Vagina (tissue), 2 donors: ENCODE data around the gene ZSCAN10. TPM values are rescaled to one million over a fixed set of nuclear protein-coding genes. Genes with fewer than 3 reads are reported as not detected.

Experiments
- DNase-seq, 2 donors: peaks; one replicate each; pipeline ENCODE4 v3.0.0-alpha.2; 2017; ENCODE audit errors: extremely low spot score in 2 of 2
- H3K27ac ChIP-seq: fragments of 200-600 bp; sonication (generic); one replicate; pipeline ENCODE4 v1.5.1; 2019
- H3K27me3 ChIP-seq: fragments of 200-600 bp; sonication (generic); one replicate; pipeline ENCODE4 v1.5.1; 2019
- H3K36me3 ChIP-seq, 2 donors: fragments of 200-600 bp; sonication (generic); one replicate each; pipeline ENCODE4 v1.5.1; 2017 to 2019
- H3K4me1 ChIP-seq: fragments of 200-600 bp; sonication (generic); one replicate; pipeline ENCODE4 v1.5.1; 2019
- H3K4me3 ChIP-seq, 2 donors: fragments of 200-600 bp; sonication (generic); 1 replicate in 1 of 2; 2 replicates in 1 of 2; pipeline ENCODE4 v1.5.1; 2016 to 2019
- H3K9me3 ChIP-seq: fragments of 200-600 bp; sonication (generic); one replicate; pipeline ENCODE4 v1.5.1; 2019
- CTCF ChIP-seq, 3 experiments: fragments of 450-650 bp in 2 of 3; fragments of 200-600 bp in 1 of 3; sonication (generic) in 1 of 3; IDR thresholded peaks; one replicate each; pipeline ENCODE4 v1.5.1; 2017 to 2019; ENCODE audit warnings: antibody characterized with exemption in 3 of 3, mild to moderate bottlenecking in 2 of 3, moderate library complexity in 2 of 3
- POLR2A ChIP-seq, 2 donors: fragments of 450-650 bp; IDR thresholded peaks; one replicate each; pipeline ENCODE4 v1.6.1; 2017; ENCODE audit warnings: antibody characterized with exemption in 2 of 2, mild to moderate bottlenecking in 2 of 2, moderate library complexity in 2 of 2
- POLR2AphosphoS5 ChIP-seq, 2 donors: sonication (generic); formaldehyde crosslinking; IDR thresholded peaks; one replicate each; pipeline ENCODE4 v1.9.0; 2017; ENCODE audit warnings: antibody characterized with exemption in 2 of 2, mild to moderate bottlenecking in 2 of 2, low read depth in 1 of 2; ENCODE audit not compliant: insufficient read depth in 1 of 2
- intact Hi-C: fragments of 100-400 bp; cut with DNase I; formaldehyde crosslinking; loops from one replicate; pipeline ENCODE4 v1.15.1; 2023
- total RNA-seq: library from RNA; depleted of rRNA; stranded (reverse); fragments of >200 nt; gene quantifications from one replicate; pipeline ENCODE4 v1.2.3, GENCODE V29; 2016

ZSCAN10 gene
- total RNA-seq, 1 donor from 2014 or later = not detected

GRCh38 chr16:3138342-3138741, 39.2 kb upstream of the ZSCAN10 start:
- no peak overlapping the region for H3K4me3 ChIP-seq
- peaks cover 20% of the 10 kb centered on the region for H3K4me1 ChIP-seq
- no peak for DNase-seq
- H3K9me3 ChIP-seq = no peaks in the 10 kb centered on the region
- intact Hi-C loops = no loop called here
- H3K36me3 ChIP-seq = peaks cover 0 to 13% of the 10 kb centered on the region in 2 donors
- TF ChIP-seq POLR2A (IDR thresholded peaks at IDR 0.05) (no peak), POLR2AphosphoS5 (IDR thresholded peaks at IDR 0.05; ENCODE audit: insufficient read depth in 1 of 2, low read depth in 1 of 2) (no peak), CTCF (IDR thresholded peaks at IDR 0.05) (no peak)
- no peaks in the 10 kb centered on the region for H3K27me3 ChIP-seq
- H3K27ac ChIP-seq = no peak overlapping the region

DNA sequence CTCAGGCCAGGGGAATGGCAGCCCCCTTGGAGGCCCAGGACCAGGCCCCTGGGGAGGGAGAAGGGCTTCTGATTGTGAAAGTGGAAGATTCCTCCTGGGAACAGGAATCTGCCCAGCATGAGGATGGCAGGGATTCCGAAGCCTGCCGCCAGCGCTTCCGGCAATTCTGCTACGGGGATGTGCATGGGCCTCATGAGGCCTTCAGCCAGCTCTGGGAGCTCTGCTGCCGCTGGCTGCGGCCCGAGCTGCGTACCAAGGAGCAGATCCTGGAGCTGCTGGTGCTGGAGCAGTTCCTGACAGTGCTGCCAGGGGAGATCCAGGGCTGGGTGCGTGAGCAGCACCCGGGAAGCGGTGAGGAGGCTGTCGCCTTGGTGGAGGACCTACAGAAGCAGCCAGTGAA, 38.2 kb upstream of the ZSCAN10 start:
- TF ChIP-seq CTCF (IDR thresholded peaks at IDR 0.05) (no peak), POLR2AphosphoS5 (IDR thresholded peaks at IDR 0.05; ENCODE audit: insufficient read depth in 1 of 2, low read depth in 1 of 2) (no peak), POLR2A (IDR thresholded peaks at IDR 0.05) (no peak)
- H3K9me3 ChIP-seq = no peaks in the 10 kb centered on the region
- H3K4me1 ChIP-seq = peaks cover 24% of the 10 kb centered on the region
- no peak overlapping the region for H3K4me3 ChIP-seq
- peaks cover 0 to 10% of the 10 kb centered on the region in 2 donors for H3K36me3 ChIP-seq
- no peak for DNase-seq
- intact Hi-C loops = no loop called here
- no peak overlapping the region for H3K27ac ChIP-seq
- no peaks in the 10 kb centered on the region for H3K27me3 ChIP-seq

DNA sequence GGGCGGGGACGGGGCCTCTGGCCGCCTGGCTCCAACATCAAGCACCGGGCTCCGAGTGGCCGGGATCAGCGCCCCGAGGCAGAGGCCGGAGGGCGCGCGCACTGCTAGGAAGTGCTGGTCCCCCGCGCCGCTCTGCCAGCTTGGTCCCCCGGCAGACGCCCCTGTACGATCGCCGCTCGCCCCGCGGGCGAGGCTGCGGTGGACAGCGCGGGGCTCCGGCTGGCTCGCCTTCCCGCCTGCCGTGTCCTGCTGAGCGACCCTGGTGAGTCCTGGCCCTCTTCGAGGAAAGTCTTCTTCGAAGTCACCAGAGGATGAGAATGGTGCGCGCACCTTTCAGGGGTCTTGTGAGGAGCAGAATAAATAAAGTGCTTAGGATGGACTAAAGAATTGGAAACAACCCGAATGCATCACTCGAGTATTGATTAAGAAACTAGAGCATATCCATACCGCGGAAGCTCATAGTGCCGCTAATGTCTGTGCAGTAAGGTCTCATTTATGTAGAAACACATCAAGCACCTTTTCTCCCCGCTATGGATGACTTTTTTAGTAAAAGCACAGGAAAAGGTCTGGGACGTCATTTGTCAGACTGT, 36.1 kb upstream of the ZSCAN10 start:
- intact Hi-C loops = no loop called here
- TF ChIP-seq POLR2A (IDR thresholded peaks at IDR 0.05) = no peak
- TF ChIP-seq CTCF (IDR thresholded peaks at IDR 0.05) = peak in 1 of 3 experiments; percentile 3
- H3K4me1 ChIP-seq = peaks cover 24% of the 10 kb centered on the region
- DNase-seq = no peak
- H3K9me3 ChIP-seq = no peaks in the 10 kb centered on the region
- peak overlapping the region; percentile 87 for H3K27ac ChIP-seq
- no peaks in the 10 kb centered on the region for H3K36me3 ChIP-seq
- peak overlapping the region; percentile 78 to 82 for H3K4me3 ChIP-seq
- no peaks in the 10 kb centered on the region for H3K27me3 ChIP-seq

DNA sequence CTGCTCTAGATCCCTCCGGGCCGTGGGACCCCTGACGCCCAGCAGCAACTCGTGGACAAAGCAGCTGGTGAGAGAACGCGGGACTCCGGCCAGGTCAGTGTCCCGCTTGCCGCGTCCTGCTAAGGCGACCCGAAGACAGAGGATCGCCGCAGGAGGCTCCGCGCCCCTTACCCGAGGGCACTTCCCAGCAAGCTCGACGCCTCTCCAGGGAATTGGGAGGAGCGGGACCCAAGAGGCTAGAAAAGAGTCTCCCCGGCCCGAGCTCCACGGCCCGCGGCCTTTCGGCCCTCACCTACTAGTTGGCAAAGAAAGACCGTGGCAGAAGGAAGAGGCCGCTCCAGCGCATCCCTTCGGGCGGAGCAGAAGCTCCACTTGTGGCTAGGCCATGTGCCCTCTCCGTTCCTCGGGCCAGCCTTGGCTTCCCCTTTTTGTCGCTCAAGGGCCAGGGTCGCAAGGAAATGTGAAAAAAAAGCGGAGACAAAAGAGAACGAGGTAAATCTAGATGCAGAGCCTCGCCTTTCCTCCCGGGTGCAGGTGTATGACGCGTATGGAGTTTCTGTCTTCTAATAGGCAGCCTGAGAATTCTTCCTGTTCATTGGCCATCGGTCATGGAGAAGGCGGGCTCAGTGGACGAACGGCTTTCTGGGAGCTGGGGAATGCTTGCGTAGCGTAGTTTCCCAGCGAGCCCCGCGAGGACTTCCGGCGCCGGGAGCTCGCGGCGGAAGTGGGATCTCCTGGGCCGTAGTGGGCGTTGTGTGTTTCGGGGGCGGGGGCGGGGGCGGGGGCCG, 35.4 kb upstream of the ZSCAN10 start, which contains the start of gene ZNF213:
Gene ZNF213 (plus strand): TSS at position 692 of the 788 bp plus-strand sequence. CDS start 2,252 bp downstream, outside the sequence.
- peak; percentile 97 to 98 for TF ChIP-seq POLR2AphosphoS5 (IDR thresholded peaks at IDR 0.05; ENCODE audit: insufficient read depth in 1 of 2, low read depth in 1 of 2)
- TF ChIP-seq POLR2A (IDR thresholded peaks at IDR 0.05) = peak in 1 of 2 donors; percentile 92
- TF ChIP-seq CTCF (IDR thresholded peaks at IDR 0.05) = peak in 2 of 3 experiments; percentile 3 to 6
- intact Hi-C loops = no loop called here
- Histone ChIP-seq H3K4me1 (peaks cover 28% of the 10 kb centered on the region), H3K4me3 (peak within 1 kb of the TSS; percentile 78 to 82), H3K27ac (peak within 1 kb of the TSS; percentile 87), H3K36me3 (no peaks in the 10 kb centered on the region), H3K9me3 (no peaks in the 10 kb centered on the region), H3K27me3 (no peaks in the 10 kb centered on the region)
- DNase-seq = peak in 1 of 2 donors; percentile 98

- no peaks in the 10 kb centered on the region for H3K36me3 ChIP-seq
- no peaks in the 10 kb centered on the region for H3K9me3 ChIP-seq
- H3K4me3 ChIP-seq = peak overlapping the region; percentile 78 to 82
- H3K27ac ChIP-seq = peak overlapping the region; percentile 87
- peaks cover 34% of the 10 kb centered on the region for H3K4me1 ChIP-seq
- H3K27me3 ChIP-seq = no peaks in the 10 kb centered on the region
- DNase-seq = no peak
- intact Hi-C loops = no loop called here
- TF ChIP-seq CTCF (IDR thresholded peaks at IDR 0.05) (no peak), POLR2AphosphoS5 (IDR thresholded peaks at IDR 0.05; ENCODE audit: insufficient read depth in 1 of 2, low read depth in 1 of 2) (no peak), POLR2A (IDR thresholded peaks at IDR 0.05) (no peak)
These were observed 34.8 kb upstream of the ZSCAN10 start for GRCh38 chr16:3133844-3134243.
